GM19025 (cell line): Measurements from ENCODE around the gene ZNF526.
"Not testable (repeated sequence)": the region's sequence is repeated elsewhere in the genome, so short reads cannot be mapped to it uniquely, and the experiment has no call there.

Source experiments
- ATAC-seq: cut with Tn5 transposase; IDR thresholded peaks from one replicate; pipeline ENCODE4 v1.9.1; 2021; ENCODE audit warnings: mild to moderate bottlenecking, low read depth, moderate library complexity; ENCODE audit not compliant: unreplicated experiment

Gene ZNF526

DNA sequence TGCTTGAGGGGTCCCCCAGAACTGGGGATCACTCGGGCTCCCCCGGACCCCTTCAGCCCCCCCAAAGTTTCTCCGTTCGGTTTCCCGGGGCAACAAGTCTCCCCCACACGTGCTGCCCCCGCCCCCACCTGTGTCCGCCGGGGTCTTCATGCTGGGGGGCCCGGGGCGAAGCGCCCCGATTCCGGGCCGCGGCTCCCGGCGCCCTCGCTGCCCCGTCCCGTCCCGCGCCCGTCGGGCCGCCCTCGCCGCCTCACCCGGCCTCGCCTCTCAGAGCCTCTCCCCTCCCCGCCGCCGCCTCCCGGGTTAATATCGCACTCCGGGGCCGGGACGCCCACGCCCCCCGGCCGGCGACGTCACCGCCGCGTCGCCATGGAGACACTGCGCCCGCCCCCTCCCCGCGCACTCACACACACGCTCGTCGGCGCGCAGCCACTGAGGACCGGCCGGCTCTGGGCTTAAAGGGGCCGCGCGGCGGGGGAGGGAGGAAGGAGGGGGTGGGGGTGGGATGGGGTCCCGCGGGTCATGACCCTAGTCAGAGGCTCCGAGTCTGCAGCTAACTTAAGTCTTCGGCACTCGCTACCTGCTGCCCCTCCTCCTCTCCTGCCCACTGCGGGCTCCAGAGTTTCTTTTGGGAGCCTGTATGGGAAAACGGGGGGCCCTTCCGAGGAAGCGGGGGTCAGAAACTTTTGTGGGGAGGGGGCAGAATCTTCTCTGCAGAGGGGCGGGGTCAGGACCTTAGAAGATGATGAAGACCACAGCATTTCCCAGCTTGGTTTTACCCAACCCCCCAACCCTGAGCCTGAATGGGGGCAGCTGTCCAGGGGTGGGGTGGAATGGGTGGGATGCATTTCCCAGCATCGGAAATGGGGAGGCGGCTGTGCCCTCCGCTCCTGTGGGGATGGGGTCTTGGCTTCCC lies 35.0 kb downstream of the ZNF526 start, which contains the start of gene ERF:
TSS of gene ERF (minus strand) at position 279 of the 916 bp plus-strand sequence. CDS start at position 150, 129 bp downstream.
- peak; percentile 65 for ATAC-seq

DNA sequence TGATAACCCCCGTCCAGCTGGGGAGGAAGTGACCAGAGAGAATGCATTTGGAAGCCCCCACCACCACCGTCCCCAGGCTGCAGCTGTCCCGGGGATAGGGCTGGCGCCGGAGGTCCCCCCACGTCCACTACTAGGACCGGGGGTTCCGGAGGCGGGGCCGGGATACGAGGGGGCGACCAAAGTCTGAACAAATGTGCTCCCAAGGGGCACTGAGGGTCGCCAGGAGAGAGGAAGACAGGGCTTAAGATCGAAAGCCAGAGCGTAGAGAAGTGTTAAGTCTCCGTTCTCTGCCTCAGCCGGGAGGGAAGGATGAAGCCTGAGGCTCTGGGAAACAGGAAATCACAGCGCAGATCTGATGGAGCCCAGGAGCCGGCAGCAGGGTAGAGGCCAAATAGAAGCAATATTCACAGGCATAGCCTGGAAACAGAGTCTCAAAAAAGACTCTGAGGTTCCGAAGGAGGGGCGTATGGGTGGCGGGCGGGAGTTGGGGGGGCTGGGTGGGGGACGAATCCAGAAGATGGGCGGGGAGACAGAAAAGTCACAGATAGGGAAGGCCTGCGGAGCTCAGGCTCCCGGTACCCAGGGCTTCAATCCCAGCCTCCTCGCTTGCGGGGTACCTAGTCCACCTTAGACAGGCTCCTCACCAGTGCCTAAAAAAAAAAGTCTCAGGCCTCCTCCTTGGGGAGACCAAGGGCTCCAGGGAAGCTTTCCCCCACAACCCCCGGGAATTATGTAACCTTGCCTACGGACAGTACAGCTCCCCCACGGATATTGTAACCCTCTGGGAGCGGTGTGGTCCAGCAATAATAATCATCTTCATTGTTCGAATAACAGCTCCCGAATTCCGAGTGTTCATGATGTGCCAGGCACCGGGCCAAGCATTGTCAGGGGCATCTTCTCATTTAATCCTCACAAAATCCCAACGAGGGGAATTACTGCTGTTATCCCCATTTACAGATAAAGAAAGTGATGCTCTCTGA lies 35.9 kb downstream of the ZNF526 start:
- no peak for ATAC-seq

DNA sequence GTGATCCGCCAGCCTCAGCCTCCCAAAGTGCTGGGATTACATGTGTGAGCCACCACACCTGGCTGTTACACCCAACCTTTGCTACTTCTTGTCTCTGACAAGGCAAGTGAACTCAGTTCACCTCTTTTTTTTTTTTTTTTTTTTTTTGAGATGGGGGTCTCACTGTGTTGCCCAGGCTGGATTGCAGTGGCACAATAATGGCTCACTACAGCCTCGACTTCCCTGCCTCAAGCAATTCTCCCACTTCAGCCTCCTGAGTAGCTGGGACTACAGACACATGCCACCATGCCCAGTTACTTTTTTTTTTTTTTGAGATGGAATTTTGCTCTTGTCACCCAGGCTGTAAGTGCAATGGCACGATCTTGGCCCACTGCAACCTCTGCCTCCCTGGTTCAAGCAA lies 37.7 kb downstream of the ZNF526 start:
- ATAC-seq = not testable (repeated sequence)

DNA sequence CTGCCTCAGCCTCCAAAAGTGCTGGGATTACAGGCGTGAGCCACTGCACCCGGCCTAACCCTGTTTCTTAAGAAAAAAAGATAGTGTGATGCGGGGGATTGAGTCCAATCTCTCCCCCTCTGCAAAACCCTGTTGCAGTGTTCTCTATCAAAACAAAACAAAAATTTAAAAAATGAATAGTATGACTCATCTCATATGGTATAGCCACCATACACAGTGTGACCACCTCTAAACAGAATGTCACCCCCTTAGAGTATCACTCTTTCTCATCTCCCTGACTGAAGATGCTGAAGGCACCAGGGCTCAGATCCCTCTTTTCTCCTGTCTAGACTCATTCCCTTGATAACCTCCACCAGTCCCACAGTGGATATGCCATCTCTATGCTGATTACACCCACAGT lies 41.7 kb downstream of the ZNF526 start:
- ATAC-seq = no peak

DNA sequence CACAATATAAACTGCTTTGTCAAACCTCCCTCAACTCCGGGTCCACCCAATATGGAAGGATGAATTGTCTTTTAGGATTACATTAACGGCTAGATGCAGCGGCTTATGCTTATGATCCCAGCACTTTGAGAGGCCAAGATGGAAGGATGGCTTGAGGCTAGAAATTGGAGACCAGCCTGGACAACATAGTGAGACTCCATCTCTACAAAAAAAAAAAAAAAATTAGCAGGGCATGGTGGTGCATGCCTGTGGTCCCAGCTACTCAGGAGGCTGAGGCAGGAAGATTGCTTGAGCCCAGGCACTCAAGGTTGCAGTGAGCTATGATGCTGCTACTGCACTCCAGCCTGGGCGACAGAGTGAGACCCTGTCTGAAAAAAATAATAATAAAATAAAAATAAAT lies 46.0 kb downstream of the ZNF526 start:
- ATAC-seq = not testable (repeated sequence)

DNA sequence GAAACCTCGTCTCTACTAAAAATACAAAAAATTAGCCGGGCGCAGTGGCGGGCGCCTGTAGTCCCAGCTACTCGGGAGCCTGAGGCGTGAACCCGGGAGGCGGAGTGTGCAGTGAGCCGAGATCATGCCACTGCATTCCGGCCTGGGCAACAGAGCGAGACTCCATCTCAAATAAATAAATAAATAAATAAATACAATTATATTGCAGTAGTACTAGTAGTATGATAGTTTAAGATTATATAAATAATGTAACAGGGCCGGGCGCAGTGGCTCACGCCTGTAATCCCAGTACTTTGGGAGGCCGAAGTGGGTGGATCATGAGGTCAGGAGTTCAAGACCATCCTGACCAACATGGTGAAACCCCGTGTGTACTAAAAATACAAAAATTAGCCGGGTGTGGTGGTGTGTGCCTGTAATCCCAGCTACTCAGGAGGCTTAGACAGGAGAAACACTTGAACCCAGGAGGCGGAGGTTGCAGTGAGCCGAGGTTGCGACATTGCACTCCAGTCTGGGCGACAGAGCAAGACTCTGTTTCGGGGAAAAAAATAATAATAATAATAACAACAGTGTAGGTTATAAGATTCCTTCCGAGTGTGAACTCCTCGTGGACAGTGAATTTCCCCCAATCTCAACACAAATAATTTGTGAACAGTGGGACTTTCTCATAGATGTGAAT lies 47.0 kb downstream of the ZNF526 start:
- not testable (repeated sequence) for ATAC-seq

DNA sequence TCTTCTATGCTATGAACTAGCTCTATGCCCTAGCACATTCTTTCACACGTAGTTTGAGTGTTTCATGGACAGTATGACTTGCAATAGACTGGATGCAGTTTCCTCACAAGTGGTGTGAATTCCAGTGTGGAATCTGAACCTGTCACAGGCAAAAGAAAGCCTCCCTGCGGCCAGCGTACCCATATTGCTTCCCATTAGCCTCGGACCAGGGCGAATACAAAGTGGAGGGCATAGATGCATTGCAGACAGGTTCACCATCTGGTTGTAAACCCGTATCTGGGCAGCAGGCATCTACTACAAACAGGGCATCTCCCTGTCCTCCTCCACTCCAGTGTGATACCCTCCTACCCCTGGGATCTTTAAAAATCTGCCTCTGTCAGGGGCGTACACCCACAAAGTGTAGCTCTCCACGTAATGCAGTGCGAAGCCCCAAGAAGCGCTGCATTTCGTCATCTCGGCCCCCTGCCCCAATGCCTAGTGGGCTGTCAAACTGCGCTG lies 47.6 kb downstream of the ZNF526 start:
- ATAC-seq = no peak

DNA sequence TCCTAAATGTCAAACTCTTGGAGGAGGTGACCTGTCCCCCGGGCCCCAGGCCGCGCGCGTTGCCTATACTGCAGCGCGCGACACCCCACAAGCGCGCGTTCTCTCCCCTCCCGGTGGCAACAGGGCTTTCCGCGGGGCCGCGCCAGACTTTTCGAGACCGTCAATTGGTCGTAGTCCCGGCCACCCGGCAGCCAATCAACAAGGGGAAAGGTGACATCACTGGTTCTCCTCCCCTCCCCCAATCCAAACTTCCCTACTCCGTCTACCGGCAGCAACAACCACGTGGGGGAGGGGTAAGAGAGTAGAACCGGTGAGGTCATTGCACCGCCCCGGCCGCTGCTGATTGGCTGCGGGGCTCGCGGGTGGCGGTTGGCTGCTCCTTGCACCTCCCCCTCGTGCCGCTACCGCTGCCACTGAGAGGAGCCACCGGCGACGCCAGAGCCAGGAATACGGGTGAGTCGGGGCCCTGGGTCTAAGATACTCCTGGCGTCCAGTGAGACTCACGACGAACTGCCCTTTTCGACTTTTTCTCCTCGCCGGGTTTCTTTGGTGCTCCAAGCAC lies 48.1 kb downstream of the ZNF526 start:
- ATAC-seq = peak; percentile 52

DNA sequence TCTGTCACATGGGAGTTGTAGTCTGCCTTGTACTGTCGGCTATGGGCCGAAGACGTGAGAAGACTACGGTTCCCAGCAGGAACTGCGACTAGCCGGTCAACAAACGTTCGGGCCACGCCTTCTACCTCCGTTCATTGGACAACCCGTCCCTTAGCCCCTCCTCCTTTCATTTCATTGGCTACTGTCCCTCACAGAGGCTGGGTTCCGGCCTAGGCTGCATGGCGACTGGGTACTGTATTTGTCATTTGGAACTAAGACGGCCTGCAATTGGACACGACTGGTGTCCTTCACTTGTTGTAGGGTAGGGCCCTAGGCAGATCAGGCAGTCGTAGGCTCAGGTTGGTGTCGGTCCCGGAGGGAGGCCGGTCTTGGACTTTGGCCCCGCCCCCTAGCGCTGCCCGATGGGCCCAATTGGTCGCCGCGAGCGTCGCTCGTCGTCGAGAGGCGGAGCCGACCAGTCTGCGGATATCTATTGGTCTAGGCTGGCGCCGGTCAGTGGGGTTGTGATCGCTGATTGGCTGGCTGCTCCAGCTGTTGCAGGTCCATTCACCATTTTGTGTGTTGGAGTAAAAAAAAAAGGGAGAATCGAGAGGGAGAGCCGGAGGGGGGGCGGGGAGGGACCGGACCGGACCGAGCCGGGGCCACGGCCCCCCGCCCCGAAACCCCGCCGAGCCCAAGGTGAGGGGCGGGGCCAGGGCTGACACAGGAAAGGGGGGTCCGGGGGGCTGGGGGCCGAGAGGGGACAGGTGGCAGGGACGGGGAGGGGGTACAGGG lies 48.8 kb downstream of the ZNF526 start, which contains the start of gene CIC:
TSS of gene CIC (plus strand) at position 549 of the 774 bp plus-strand sequence. CDS start 2,532 bp downstream, outside the sequence.
- ATAC-seq = peak; percentile 78

DNA sequence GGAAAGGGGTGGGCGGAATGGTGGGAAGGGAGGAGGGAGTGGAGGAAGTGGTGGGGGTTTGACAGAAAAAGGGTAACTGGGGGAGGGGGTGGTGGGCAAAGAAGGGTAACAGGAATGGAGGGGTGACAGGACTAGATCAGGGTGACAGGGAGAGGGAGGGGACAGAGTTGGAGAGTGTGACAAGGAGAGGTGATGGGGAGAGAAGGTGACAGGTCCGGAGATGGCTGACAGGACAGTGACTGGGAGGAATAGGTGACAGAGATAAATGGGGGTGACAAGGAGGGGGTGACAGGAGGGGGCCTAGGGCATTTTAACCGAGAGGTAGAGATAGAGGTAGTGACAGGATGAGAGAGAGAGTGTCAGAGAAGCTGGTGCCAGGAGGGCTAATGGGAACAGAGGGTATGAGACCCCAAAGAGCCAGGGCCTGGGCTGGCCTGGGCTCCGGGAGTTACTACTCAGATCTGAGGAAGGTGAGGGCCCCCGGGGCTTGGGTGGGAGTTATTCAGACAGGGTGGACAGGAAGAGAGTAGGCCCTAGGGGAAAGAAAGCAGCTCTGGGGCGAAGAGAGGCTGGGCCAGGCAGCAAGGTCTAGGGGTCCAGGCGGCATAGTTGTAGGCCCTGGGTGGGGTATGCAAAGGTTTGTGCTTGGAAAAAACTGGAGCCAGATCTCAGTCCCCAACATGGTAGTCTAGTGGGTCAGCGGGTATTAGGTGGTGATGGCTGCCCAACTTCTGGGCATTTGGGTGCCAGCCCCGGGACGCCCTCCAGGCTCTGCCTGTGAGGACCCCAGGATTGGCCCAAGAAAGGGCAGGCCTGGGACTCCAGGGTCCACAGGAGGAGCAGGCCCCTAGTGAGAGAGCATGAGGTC lies 49.6 kb downstream of the ZNF526 start:
- ATAC-seq = no peak

DNA sequence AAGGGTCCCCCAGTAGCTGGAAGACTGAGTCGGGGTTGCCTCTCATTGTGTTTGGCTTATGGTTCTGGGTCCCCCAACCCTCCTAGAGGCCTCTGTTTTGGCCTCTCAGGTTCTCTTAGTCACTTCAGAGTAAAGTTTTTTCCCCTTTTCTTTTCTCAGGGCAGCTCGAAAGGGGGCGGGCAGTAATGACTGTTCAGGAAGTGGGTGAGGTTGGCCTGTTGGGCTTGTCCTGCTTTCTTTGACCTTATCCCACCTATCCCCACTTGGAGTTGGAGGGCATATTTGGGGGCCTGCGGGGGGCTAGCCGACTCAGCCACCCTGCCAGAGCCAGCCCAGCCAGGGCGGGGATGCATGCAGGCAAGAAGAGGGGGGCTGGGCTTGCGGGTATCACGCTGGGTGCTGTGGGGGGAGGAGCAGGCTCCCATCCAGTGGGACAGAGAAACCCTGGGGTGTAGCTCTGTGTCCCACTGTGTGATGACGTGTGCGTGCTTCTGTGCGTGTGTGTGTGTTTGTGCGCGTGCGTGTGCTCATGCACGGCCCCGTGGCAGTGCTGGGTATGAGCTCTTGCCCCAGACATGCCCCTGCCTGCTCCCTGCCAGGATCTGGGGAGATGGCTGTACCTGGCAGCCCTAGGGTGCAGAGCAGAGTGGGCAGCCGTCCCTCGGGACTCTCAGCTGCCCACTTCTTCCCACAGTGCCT lies 50.4 kb downstream of the ZNF526 start:
- ATAC-seq = no peak

DNA sequence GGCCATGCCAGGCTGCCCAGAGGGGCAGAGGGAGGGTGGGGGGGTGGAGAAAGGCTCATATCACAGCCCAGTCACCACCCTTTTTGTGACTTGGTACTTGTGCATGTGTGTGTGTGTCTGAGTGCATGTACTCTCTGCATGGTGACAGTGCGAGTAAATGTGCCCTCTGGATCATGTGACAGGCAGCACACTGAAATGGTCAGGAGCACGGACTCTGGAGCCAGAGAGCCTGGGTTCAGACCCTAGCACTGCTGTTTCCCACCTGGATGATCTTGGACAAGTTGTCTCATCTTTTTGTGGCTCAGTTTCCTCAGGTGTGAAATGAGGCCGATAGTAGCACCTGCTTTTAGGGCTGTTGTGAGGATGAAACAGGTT lies 50.9 kb downstream of the ZNF526 start:
- no peak for ATAC-seq

DNA sequence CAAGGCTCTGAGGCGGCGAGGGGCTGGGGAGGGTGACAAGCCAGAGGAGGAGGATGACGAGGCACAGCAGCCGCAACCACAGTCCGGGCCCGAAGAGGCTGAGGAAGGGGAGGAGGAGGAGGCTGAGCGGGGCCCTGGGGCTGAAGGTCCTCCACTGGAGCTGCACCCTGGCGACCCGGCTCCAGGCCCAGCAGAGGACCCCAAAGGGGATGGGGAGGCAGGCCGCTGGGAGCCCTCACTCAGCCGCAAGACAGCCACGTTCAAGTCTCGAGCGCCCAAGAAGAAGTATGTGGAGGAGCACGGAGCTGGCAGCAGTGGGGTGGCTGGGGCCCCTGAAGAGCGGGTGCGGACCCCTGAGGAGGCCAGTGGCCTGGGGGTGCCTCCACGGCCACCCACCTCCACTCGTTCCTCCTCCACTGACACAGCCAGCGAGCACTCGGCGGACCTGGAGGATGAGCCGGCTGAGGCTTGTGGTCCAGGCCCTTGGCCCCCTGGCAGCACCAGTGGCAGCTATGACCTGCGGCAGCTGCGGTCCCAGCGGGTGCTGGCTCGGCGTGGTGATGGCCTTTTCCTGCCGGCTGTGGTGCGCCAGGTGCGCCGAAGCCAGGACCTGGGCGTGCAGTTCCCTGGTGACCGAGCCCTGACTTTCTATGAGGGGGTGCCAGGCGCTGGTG lies 51.9 kb downstream of the ZNF526 start:
- ATAC-seq = no peak

DNA sequence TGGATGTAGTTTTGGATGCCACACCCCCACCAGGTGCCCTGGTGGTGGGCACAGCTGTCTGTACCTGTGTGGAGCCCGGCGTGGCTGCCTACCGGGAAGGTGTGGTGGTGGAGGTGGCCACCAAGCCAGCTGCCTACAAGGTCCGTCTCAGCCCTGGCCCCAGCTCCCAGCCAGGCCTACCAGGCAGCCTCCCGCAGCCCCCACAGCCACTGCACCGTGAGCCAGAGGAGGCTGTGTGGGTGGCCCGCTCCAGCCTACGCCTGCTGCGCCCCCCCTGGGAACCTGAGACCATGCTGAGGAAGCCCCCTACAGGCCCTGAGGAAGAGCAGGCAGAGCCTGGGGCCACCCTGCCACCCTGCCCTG lies 52.4 kb downstream of the ZNF526 start:
- no peak for ATAC-seq

DNA sequence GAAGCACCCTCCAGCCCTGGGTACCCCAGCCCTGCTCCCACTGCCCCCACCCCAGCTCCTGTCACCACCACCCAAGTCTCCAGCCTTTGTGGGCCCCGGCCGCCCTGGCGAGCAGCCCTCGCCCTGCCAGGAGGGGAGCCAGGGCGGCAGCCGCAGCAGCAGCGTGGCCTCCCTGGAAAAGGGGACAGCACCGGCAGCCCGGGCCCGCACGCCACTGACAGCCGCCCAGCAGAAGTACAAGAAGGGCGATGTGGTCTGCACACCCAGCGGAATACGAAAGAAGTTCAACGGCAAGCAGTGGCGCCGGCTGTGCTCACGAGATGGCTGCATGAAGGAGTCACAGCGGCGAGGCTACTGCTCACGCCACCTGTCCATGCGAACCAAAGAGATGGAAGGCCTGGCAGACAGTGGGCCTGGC lies 52.9 kb downstream of the ZNF526 start:
- no peak for ATAC-seq

DNA sequence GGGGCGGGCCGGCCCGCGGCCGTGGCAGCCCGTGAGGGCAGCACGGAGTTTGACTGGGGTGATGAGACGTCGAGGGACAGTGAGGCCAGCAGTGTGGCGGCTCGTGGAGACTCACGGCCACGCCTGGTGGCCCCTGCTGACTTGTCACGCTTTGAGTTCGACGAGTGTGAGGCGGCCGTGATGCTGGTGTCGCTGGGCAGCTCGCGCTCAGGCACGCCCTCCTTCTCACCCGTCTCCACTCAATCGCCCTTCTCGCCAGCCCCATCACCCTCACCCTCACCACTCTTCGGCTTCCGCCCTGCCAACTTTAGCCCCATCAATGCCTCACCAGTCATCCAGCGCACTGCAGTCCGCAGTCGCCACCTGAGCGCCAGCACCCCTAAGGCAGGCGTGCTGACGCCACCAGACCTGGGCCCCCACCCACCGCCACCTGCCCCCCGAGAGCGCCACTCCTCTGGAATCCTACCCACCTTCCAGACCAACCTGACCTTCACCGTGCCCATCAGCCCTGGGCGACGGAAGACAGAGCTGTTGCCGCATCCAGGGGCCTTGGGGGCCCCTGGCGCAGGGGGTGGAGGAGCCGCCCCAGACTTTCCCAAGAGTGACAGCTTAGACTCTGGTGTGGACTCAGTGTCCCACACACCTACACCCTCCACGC lies 53.4 kb downstream of the ZNF526 start:
- ATAC-seq = no peak
